Gastrocnemius medialis (tissue), 4 donors: ENCODE measurements around the gene DNAH5. TPM values are rescaled to one million over a fixed set of nuclear protein-coding genes. Genes with fewer than 3 reads are reported as not detected.
"Not testable (repeated sequence)": the region's sequence is repeated elsewhere in the genome, so short reads cannot be mapped to it uniquely, and the experiment has no call there.

Experiments used
- ATAC-seq, 2 donors: fragments of 150-250 bp; one replicate each; pipeline ENCODE4 v1.9.1; 2016
- DNase-seq, 2 donors: peaks; one replicate each; pipeline ENCODE4 v3.0.0-alpha.2; 2019
- H3K27ac ChIP-seq, 4 donors: fragments of 200-600 bp; sonication (generic); 1 replicate in 1 of 4; 2 replicates in 3 of 4; pipeline ENCODE4 v1.5.1; 2016 to 2018; ENCODE audit warnings: mild to moderate bottlenecking in 2 of 4, moderate library complexity in 1 of 4
- H3K27me3 ChIP-seq, 3 donors: fragments of 200-600 bp; sonication (generic) in 2 of 3; 1 replicate in 1 of 3; 2 replicates in 2 of 3; pipeline versions ENCODE4 v1.5.1 to v1.6.0; 2016 to 2019; ENCODE audit warnings: mild to moderate bottlenecking in 1 of 3, moderate library complexity in 1 of 3
- H3K36me3 ChIP-seq, 2 donors: fragments of 200-600 bp; sonication (generic) in 1 of 2; one replicate each; pipeline ENCODE4 v1.5.1; 2017 to 2018
- H3K4me1 ChIP-seq, 2 donors: fragments of 200-600 bp; sonication (generic) in 1 of 2; one replicate each; pipeline ENCODE4 v1.5.1; 2016 to 2017; ENCODE audit warnings: mild to moderate bottlenecking in 2 of 2
- H3K4me3 ChIP-seq, 4 donors: fragments of 200-600 bp; sonication (generic) in 3 of 4; 1 replicate in 1 of 4; 2 replicates in 3 of 4; pipeline ENCODE4 v1.5.1; 2016 to 2019; ENCODE audit warnings: mild to moderate bottlenecking in 2 of 4
- H3K9me3 ChIP-seq, 3 donors: fragments of 200-600 bp; sonication (generic) in 2 of 3; 1 replicate in 1 of 3; 2 replicates in 2 of 3; pipeline ENCODE4 v1.5.1; 2016 to 2019
- CTCF ChIP-seq, 5 experiments: fragments of 450-650 bp in 3 of 5; fragments of 200-600 bp in 2 of 5; sonication (generic) in 2 of 5; IDR thresholded peaks in 4 of 5; conservative IDR thresholded peaks in 1 of 5; 1 replicate in 4 of 5; 2 replicates in 1 of 5; pipeline ENCODE4 v1.5.1; 2016 to 2019; ENCODE audit warnings: antibody characterized with exemption in 5 of 5, mild to moderate bottlenecking in 3 of 5, moderate library complexity in 3 of 5
- POLR2A ChIP-seq, 2 donors: fragments of 450-650 bp; IDR thresholded peaks; one replicate each; pipeline ENCODE4 v1.6.1; 2017; ENCODE audit warnings: antibody characterized with exemption in 2 of 2, mild to moderate bottlenecking in 2 of 2, moderate library complexity in 2 of 2
- in situ Hi-C, 4 donors: fragments of 200-750 bp; cut with MboI; loops; one replicate each; pipeline versions ENCODE4 v1.15.0 to v1.8.0; 2017; ENCODE audit warnings: low sequenced_read_pairs in 4 of 4
- intact Hi-C: fragments of 100-400 bp; cut with DNase I; formaldehyde crosslinking; loops from one replicate; pipeline ENCODE4 v1.15.1; 2023; ENCODE audit warnings: low total_unique reads
- total RNA-seq, 4 donors: library from RNA; depleted of rRNA; stranded (reverse); fragments of >200 nt; gene quantifications; one replicate each; pipeline versions ENCODE4 v1.1.0 to v1.2.3, GENCODE V29; 2016

The DNAH5 gene
- total RNA-seq, 4 donors from 2014 or later = 0.02 to 1.0 (median 0.03) TPM; not detected in 1

- in situ Hi-C loops = loop anchor here in 3 of 4 donors (25.0 kb wide), 4 partner anchors 271 to 646 kb away; no protein-coding TSS in a partner anchor
- no peak for ATAC-seq
- Histone ChIP-seq H3K27ac (no peak overlapping the region), H3K27me3 (no peaks in the 10 kb centered on the region), H3K36me3 (no peaks in the 10 kb centered on the region), H3K9me3 (no peaks in the 10 kb centered on the region), H3K4me3 (no peak overlapping the region), H3K4me1 (peaks cover 0 to 5% of the 10 kb centered on the region in 2 donors)
- intact Hi-C loops = no loop called here
- TF ChIP-seq CTCF (IDR thresholded peaks at IDR 0.05 in 4 of 5, conservative IDR thresholded peaks at IDR 0.05 in 1 of 5) = no peak
- TF ChIP-seq POLR2A (IDR thresholded peaks at IDR 0.05) = no peak
- no peak for DNase-seq
These were observed 46.4 kb upstream of the DNAH5 start for GRCh38 chr5:13990896-13991295.

- Histone ChIP-seq H3K9me3 (no peaks in the 10 kb centered on the region), H3K4me1 (peaks cover 0 to 2% of the 10 kb centered on the region in 2 donors), H3K27ac (no peak overlapping the region), H3K36me3 (no peaks in the 10 kb centered on the region), H3K27me3 (no peaks in the 10 kb centered on the region), H3K4me3 (no peak overlapping the region)
- in situ Hi-C loops (loop anchor here (10.0 to 25.0 kb wide), 8 partner anchors 115 to 647 kb away; no protein-coding TSS in a partner anchor), intact Hi-C loops (loop anchor here (2.0 to 5.0 kb wide), 3 partner anchors 117 to 375 kb away; no protein-coding TSS in a partner anchor)
- DNase-seq (no peak), ATAC-seq (no peak)
- TF ChIP-seq CTCF (IDR thresholded peaks at IDR 0.05 in 4 of 5, conservative IDR thresholded peaks at IDR 0.05 in 1 of 5) = no peak
- no peak for TF ChIP-seq POLR2A (IDR thresholded peaks at IDR 0.05)
These were observed 45.3 kb upstream of the DNAH5 start for GRCh38 chr5:13989832-13990231.

DNA sequence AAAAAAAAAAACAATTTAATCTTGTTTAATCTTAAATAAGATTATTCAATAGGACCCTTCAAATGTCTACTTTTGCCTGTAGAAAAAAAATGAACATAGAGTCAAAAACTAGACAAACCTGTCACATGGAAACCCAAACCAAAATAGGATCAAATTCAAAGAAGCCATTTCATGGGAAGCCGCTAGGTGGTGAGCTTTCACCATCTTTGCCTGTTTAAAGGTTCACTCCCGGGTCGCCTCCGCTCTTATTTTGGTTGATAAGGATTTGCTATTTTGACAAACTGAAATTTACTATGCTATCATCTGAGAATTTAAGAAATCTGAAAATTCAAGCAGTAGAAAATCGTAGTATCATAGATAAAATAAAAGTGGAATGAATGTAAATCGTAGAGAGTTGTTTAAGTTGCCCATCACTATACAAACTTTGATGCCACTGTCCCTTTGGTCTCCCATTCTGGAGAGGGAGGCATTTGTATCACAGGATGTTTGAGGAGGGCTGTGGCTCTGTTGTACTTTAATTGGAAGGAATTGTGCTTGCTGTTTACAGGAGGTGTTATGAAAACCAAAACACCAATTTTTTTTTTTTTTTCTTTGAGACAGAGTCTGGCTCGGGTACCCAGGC, 43.5 kb upstream of the DNAH5 start:
- in situ Hi-C loops = loop anchor here (10.0 to 25.0 kb wide), 8 partner anchors 117 to 649 kb away; no protein-coding TSS in a partner anchor
- peak; percentile 13 to 22 for DNase-seq
- Histone ChIP-seq H3K9me3 (no peaks in the 10 kb centered on the region), H3K4me3 (no peak overlapping the region), H3K27ac (no peak overlapping the region), H3K36me3 (no peaks in the 10 kb centered on the region), H3K4me1 (no peaks in the 10 kb centered on the region), H3K27me3 (no peaks in the 10 kb centered on the region)
- intact Hi-C loops = loop anchor here (2.0 to 5.0 kb wide), 3 partner anchors 119 to 377 kb away; no protein-coding TSS in a partner anchor
- TF ChIP-seq CTCF (IDR thresholded peaks at IDR 0.05 in 4 of 5, conservative IDR thresholded peaks at IDR 0.05 in 1 of 5) = peak; percentile 72 to 83 (median 78)
- TF ChIP-seq POLR2A (IDR thresholded peaks at IDR 0.05) = no peak
- ATAC-seq = peak; percentile 50 to 76

DNA sequence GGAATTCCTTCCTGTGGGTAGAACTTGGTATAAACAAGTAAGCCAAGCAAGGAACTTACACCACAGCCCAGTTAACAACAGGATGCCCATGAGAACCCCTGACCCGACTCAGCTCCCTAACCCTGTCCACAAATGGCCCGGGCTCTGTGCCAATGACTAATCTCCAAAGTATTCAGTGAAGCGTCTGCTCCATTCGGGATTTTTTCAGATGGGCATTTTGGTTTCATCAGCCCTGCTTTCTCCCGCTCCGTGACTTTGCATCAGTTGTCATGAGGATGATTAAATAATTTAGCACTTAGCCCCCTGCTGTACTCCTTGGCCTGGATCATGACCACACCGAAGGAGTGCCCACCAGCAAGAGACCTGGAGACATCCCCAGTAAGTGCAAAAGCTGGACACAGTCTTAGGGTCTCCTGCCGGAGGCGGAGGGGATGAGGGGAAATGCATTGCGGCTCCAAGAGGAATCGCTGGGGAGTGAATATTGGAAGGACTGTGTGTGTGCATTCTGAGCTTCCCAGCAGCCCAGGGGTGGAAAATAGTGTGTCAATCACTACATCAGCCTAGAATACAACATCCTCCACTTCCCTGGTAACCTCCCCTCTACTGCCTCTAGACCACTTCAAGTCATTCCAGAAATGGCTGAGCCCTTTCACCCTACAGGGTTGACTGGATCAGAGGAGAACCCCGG, 41.4 kb upstream of the DNAH5 start:
- no peak overlapping the region for H3K27ac ChIP-seq
- H3K27me3 ChIP-seq = no peaks in the 10 kb centered on the region
- intact Hi-C loops (loop anchor here (5.0 kb wide), 1 partner anchor 121 kb away; no protein-coding TSS in a partner anchor), in situ Hi-C loops (loop anchor here (10.0 to 25.0 kb wide), 8 partner anchors 119 to 651 kb away; no protein-coding TSS in a partner anchor)
- no peaks in the 10 kb centered on the region for H3K4me1 ChIP-seq
- DNase-seq (no peak), ATAC-seq (no peak)
- H3K4me3 ChIP-seq = no peak overlapping the region
- H3K9me3 ChIP-seq = no peaks in the 10 kb centered on the region
- H3K36me3 ChIP-seq = no peaks in the 10 kb centered on the region
- TF ChIP-seq CTCF (IDR thresholded peaks at IDR 0.05 in 4 of 5, conservative IDR thresholded peaks at IDR 0.05 in 1 of 5) (no peak), POLR2A (IDR thresholded peaks at IDR 0.05) (no peak)

GRCh38 chr5:13984888-13985287, 40.4 kb upstream of the DNAH5 start:
- H3K9me3 ChIP-seq, DNase-seq, H3K4me1 ChIP-seq, H3K4me3 ChIP-seq, H3K36me3 ChIP-seq, H3K27ac ChIP-seq, H3K27me3 ChIP-seq, ATAC-seq: not testable (repeated sequence)
- in situ Hi-C loops (loop anchor here (10.0 to 25.0 kb wide), 8 partner anchors 120 to 652 kb away; no protein-coding TSS in a partner anchor), intact Hi-C loops (loop anchor here (5.0 kb wide), 1 partner anchor 122 kb away; no protein-coding TSS in a partner anchor)
